ENCODE measurements around the gene TBCEL.
"Not testable (repeated sequence)": the region's sequence is repeated elsewhere in the genome, so short reads cannot be mapped to it uniquely, and the experiment has no call there.

The TBCEL gene

GRCh38 chr11:121029813-121030445 lies 6.0 kb downstream of the TBCEL start:
- no peak for DNase-seq

GRCh38 chr11:121031167-121031566 lies 7.3 kb downstream of the TBCEL start:
- no peak for DNase-seq

- DNase-seq: not testable (repeated sequence)
Observed at GRCh38 chr11:121031648-121032047, 7.7 kb downstream of the TBCEL start.

GRCh38 chr11:121032546-121032945 lies 8.6 kb downstream of the TBCEL start:
- DNase-seq: no peak

- no peak for DNase-seq
Observed at GRCh38 chr11:121033635-121034034, 9.7 kb downstream of the TBCEL start.

DNA sequence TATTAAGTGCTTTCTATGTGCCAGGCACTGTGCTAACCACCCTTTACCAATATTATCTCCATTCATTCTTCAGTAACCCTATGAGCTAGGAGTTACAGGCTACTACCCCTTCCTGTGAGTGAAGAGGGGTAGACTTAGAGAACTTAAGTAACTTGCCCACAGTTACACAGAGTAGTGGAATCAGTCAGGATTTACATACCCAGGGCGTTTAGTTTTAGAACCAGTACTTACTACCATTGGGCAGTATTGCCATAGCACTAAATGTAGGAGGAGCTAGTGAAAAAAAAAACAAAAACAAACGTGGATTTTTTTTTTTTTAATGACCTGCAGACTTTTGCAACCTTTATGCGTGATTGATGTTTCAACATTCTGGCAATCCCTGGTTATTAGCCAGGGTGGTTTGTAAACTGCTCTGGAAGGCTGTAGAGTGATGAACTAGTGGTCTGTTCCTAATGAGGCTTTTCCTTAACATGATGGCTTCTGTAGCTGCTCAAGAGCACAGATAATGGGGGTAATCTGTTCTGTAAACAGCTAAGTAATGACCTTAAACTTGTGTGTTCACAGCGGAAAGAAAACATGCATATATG lies 11.4 kb downstream of the TBCEL start:
- DNase-seq: no peak

- DNase-seq: no peak
Observed at GRCh38 chr11:121035780-121036179, 11.9 kb downstream of the TBCEL start.

DNA sequence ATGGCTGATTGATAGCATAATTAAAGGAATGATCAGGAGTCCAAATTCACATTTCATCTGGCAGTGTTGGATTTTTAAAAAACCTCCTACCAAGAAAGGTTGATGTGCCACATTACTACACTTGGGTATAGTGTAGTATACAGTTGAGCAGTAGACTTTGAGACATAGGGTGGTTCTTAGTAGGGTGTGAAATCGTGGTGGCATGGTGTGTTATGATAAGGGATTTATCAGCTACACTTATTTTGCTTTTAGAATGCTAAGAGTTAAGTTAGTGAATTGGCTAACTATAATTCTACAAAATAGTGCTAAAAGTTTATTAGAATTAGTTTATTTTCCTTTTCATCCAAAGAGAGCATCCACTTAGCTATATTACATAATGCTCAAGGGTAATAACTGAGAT lies 13.1 kb downstream of the TBCEL start:
- no peak for DNase-seq

DNA sequence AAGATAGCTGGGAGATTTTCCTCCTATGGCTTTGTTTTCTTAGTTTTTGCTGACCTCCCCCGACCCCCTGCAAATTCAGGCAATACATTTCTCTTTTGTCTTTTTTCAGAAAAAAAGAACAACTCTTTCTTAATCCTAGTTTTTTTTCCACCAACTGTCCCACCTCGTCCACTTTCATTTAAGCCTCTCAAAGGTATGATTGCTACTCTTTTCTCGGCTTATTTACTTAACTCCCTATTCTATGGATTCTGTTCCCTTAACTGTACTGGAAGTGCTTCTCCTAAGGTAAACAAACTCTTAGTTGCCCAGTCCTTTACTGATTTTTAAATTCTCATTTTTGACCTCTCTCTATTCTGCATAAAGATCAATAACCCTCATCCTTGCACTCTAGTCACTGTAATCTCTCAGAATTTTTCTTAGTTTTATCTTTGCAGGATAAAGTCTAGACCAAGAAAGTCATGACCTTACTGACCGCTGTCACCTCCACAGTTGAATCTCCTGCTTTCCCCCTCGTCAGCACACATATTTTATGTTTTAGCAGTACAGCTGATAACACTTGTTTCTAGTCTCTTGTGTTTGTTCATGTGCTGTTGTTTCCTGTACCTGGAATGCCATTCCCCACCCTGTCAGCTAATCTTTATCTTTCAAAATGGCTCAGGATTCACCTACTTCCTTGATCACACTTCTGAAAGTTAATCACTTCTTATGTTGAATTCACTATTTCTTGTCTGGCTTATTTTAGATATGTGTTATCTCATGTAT lies 14.9 kb downstream of the TBCEL start:
- no peak for DNase-seq

GRCh38 chr11:121039971-121040613 lies 16.2 kb downstream of the TBCEL start:
- DNase-seq: no peak

- no peak for DNase-seq
Observed at GRCh38 chr11:121040614-121041002, 16.7 kb downstream of the TBCEL start.

DNA sequence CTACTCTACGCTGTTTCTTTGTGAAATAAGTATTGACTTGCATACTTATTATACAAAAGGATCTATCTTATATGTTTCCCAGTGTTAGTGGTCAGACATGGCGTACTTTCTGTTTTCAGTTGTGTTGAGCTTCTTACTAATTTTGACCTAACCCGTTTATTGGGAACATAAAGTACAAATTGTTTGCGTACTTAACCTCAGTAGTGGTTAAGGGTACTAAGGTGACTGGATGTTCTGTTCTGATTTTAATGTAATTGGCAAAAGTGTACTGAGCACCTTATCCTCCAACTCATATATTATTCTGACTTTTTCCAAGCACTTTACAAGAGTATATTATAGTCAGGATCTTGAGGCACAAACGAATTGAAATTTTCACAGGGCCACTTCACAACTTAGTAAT lies 17.2 kb downstream of the TBCEL start:
- no peak for DNase-seq

- no peak for DNase-seq
Observed at GRCh38 chr11:121042296-121042695, 18.4 kb downstream of the TBCEL start.

GRCh38 chr11:121047926-121048325 lies 24.0 kb downstream of the TBCEL start:
- no peak for DNase-seq

GRCh38 chr11:121048464-121049233 lies 24.7 kb downstream of the TBCEL start:
- no peak for DNase-seq

GRCh38 chr11:121053244-121053643 lies 29.3 kb downstream of the TBCEL start:
- no peak for DNase-seq

DNA sequence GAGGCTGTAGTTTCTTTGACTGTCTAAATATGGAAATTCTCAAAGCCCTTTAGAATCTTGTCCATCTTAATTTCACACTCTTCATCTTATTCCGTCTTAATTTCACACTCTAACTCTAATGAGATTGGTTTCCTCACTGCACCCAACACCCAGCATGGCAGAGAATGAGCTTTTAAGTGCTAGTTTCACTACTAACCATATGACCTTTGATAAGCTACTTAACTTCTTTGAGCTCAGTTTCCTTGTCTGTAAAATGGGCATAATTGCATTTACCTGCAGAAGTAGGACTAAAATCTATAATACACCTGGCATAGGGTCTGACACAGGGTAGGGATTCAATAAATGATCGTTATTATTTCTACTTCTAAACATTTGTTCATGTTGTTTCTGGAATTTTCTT lies 30.4 kb downstream of the TBCEL start:
- DNase-seq: no peak

- DNase-seq: no peak
Observed at GRCh38 chr11:121055076-121055475, 31.2 kb downstream of the TBCEL start.

DNA sequence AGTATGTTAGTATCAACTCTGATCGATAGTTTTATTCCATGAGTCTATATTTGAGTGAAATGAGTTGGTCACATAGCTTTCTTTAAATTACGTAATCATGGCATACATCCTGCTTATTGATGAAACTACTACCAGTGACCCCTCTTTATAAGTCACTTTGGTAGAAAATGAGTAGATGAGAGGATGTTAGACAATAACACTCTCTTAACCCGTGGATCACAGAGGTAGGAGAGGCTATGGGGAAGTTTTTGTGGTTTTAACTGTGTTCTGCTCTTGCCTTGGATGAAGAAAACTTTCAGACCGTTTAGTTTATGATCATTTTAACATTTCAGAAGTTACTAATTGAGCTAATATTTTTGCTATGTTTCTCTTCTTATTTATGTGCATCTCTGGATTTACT lies 34.0 kb downstream of the TBCEL start:
- DNase-seq: no peak

GRCh38 chr11:121058941-121059340 lies 35.0 kb downstream of the TBCEL start:
- no peak for DNase-seq

- DNase-seq: no peak
Observed at GRCh38 chr11:121059605-121060004, 35.7 kb downstream of the TBCEL start.

GRCh38 chr11:121063728-121064127 lies 39.8 kb downstream of the TBCEL start:
- DNase-seq: no peak

GRCh38 chr11:121066623-121067022 lies 42.7 kb downstream of the TBCEL start:
- no peak for DNase-seq

Measured in SW 1271 (cell line).